M059J (cell line): ENCODE data around the gene LIMCH1. TPM values are rescaled to one million over a fixed set of nuclear protein-coding genes. Genes with fewer than 3 reads are reported as not detected.

ENCODE experiments used
- DNase-seq: peaks from one replicate; pipeline ENCODE4 v3.0.0-alpha.2; 2012; ENCODE audit warnings: low read depth
- total RNA-seq: library from RNA; depleted of rRNA; stranded (reverse); fragments of >200 nt; shearing (Covaris generic); gene quantifications from 2 replicates; pipeline ENCODE4 v1.2.3, GENCODE V29; 2014

Gene LIMCH1
- total RNA-seq, 1 experiment from 2014 or later, result 72.8 TPM

DNA sequence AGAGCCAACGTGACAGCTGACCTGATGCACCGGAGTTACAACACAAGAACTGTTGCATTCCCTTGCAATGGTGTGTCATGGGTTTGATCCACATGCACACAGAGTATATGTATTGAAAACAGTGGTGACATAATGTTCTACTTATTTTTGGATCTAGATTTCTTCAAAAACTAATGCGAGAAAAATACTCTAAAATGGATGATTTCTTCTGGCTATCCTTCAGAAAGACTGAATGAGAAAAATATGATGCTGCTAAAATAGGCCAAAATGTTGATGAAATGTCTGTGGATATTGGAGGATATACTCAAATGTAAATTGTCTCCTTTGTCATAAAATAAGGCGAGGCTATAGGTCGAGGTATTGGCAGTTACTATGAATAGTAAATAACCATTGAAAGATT is 30.4 kb downstream of the LIMCH1 start:
- no peak for DNase-seq

DNA sequence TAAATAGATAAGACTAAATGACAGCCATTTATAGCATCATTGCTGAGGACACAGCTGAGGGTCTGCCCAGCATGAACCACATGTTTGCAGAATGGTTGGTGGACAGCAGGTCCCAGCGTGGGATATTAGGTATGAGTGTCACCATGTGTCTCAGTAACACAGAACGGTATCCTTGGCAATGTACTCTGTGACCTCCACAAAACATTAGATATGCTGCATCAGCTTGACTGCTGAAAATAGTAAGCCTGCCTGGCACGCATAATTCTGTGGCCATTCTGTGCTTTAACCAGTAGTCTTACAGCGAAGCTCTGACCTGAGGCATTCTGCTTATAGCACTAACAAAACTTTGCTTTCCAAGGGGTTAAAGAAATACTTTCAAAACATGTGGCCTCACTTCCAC is 32.0 kb downstream of the LIMCH1 start:
- DNase-seq, result peak; percentile 16

DNA sequence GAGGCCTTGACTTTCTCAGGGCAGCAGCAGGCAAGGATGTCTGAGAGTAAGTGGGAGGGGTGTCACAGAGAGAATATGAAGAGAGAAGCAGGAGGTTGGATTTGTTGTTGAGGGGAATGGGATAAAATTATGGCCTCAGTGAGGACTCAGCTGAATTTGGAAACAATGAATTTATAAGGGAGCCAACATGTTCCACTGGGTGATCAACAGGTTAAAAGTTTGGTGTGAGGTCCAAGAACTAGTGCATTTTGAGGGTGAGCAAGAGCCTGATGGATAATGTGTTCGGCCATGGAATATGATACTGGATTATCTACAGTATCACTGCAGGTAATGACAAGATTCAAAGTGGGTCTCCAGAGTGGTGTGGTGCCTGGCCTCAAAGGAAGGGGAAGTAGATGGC is 33.5 kb downstream of the LIMCH1 start:
- DNase-seq, result no peak

DNA sequence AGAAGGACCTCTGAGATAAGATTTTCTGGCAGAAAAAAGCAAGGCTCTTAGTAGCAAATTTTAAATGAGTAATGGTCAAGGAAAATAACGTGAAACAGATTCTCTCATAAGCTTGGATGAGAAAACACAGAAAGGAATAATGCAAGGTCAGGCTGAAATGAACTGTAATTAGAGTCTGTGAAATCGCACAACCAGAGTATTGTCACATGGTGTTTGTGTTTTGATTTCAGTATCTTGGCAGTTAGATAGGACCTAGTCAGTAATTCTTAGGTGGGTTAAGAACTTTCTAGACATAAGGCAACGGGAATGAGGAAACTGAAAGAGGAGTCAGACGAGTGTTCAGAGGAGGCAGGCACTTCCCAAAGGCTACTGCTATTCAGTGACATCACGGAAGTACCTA is 34.6 kb downstream of the LIMCH1 start:
- peak; percentile 22 for DNase-seq

DNA sequence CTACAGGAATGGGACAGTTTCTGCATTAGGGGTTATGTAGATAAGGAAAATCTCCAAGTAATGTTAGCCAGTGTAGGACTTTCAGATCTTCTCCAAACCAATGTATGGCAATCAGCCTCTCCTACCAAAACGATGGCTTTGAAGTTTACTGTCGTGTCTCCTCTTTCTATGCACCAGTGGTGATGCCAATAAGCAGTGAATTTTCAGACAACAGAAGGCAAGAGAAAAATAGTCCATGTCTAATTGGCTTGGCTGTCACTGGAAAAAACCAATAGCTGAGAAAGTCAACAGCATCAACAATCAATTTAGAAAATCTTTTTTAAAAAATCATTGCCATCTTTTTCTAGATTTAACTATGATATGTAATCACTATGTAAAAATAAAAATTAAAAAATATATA is 35.0 kb downstream of the LIMCH1 start:
- no peak for DNase-seq

DNA sequence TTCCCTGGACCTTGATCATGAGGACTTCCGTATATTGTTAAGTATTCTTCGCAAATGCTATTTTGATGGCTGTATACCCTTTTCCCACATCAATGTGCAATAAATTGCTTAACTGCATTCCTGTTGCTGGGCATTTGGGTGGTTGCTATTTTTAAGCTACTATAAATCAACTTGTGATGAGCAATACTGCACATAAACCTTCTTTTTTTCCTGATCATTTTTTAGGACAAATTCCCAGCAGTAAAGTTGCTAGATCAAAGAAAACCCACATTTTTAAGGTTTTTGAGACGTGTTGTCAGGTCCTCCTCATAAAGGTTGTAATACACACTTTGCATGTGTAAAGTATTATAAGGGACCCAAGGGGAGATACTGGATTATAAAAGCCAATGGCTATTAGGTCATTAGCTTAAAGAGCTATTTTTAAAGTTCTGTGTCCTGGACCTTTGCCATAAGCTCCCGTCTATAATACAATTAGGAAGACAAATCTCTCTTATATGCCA is 35.6 kb downstream of the LIMCH1 start:
- peak; percentile 66 for DNase-seq

DNA sequence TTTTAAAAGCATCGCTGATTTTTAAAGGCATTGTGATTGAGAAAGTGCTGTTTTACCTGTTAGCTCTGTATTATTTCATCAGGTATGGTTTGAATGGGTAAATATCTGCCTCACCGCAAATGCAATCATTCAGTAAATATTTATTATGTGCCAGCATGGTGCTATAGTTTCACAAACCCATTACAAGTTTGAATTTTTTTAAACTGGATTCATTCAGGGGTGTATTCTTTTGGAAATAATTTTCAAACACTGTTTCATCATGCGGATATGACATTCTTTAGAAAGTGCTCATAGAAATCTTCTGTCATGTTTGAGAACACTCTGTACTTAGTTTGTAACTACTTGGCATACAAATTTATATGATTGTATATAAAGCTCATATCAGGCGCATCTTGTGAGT is 37.2 kb downstream of the LIMCH1 start:
- DNase-seq, result no peak

DNA sequence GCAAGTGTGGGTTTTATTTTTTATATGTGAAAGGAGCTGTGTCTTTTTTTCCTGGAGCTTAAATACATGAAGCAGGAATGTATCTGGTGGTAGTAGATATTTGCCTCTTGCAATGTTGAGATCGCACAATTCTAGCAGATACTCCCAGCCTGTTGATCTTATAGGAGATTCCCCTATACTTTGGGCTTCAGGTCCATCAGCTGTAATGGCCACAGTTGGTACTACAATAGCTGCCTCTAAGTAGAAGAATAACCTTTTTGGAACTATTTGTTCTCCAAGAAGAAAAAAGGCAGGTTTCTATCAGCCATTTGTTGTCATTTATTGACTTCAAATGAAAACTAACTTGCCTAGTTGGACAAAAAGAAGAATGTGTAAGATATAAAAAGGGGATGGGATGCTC is 37.7 kb downstream of the LIMCH1 start:
- DNase-seq, result no peak

DNA sequence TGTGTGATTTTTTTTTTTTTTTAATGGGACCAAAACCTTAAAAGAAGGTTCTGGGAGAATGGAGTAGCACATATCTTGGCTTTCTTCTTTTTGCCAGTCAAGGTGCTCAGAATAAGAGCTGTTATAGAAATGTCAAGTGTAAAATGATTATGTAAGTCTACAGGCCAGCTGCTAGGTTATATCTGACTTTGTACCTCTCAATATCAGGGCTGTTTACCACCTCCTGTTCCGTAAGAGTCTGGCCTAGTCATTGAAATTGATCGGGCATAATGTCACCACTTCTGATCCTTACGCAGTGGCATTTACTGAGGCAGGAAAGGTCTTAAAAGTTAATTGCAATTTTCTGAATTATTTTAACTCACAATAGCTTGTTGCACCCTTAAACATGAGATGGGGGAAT is 41.1 kb downstream of the LIMCH1 start:
- DNase-seq, result no peak

DNA sequence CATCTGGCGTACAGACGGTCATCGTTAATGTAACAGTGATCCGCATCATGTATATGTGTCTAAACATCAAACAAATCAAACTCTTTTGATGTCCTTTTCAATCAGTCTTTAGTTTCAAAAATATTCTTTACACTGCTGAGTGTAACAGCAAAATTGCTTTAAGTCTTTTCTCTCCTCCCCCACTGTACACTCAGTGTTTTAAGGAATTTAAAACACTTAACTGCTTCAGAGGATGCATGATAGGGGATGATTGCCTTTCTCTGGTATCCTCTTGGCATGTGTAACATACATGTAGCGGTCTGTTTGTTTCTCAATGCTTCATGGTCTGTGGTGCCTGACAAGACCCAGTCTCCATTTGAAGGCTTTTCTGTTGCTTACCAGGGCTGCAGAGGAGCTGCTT is 41.6 kb downstream of the LIMCH1 start:
- DNase-seq, result no peak

DNA sequence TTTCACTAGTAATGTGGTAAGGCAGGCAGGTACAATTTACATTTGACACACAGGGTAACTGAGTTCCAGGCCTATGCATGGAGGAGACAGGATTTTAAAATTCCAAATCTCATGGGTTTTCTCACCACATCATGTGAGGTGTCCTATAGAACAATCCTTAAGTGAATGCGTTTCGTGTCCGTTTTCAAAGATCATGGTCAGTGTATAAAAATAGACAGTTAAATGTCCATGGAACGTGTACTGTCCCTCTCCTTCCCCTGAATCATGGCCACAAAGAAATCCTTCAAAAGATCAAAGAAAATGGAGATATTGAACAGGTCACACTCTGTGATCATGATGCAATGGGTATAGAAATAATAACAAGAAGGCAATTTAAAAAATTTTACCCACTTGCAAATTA is 42.0 kb downstream of the LIMCH1 start:
- no peak for DNase-seq

DNA sequence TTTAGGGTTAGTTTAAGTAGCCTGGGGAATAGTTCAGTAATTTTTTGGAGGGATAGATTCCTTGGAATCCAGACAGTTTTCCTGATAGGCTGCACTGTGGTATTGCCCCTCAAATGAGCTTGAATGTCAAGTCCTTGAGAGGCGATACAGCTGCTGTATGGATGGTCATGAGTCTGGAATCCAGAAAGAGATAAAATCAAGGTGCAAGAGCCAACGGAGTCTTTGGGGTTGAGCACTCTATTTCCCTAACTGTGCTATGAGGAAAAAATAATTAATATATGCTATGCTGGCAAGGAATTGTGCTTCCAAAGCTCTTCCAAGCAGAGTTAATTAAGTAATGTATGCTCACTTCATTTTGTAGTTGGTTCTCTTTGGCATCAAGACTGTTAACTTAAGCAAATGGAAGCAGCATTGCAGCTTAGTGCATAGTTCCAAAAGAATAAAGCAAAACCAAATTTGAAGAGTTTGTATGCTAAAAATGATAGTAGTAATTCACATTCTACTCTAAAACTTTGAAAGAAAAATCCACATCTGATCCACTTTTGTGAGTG is 48.8 kb downstream of the LIMCH1 start:
- DNase-seq, result no peak

DNA sequence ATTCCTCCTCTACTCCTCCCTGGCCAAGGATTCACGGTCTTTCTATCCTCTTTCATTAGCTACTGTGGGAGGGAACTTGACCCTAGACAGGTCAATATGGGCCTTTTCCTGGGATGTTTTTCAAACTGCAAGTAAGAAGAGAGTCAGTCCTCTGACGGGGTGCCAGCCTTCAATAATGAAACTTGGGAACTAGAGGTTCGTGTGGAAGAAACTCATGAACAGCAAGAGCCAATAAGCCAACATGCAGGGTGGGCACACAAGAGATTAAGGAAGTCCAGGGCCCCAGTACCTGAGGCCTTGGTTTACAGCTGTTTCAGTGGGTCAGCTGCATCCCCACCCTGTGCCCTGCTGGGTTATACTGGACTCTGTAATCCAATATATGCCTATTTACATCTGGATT is 49.3 kb downstream of the LIMCH1 start:
- DNase-seq, result no peak

DNA sequence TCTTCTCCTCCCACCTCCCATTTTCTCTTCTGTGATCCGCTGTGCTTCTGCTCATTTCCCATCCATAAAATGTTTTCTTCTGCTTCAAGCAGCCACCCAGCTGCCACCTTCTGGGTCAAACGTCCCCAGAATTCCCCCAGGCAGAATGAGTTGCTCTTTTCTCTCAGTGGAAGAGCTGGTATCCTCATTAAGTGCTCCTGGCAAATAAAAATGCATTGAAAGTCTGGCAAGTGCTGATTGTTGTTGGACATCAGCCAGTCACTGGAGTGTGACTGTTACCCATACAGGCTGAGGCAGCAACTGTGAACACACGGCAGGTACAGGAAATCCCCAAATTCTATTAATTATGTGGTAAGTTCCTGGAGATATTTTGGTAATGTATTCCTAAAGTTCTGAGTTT is 52.6 kb downstream of the LIMCH1 start:
- DNase-seq, result peak; percentile 85

DNA sequence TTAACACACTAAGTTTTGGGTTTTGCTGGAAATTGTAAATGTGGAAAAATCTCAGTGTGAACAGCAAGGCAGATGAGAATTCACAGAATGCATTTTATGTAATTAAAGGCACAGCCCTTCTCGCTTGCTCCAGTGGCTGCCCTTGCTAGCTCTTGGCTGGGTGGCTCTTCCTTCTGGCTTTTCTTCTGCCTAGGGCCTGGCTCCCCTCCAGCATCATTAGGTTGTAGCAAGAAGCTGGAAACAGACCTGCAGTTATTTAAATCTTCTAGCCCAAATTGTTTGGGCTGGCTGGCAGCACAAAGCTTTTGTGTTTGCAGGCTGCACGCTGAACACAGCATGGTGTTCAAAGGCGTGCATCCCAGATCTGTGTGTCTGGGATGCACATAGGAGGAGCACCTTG is 56.5 kb downstream of the LIMCH1 start:
- peak; percentile 18 for DNase-seq

DNA sequence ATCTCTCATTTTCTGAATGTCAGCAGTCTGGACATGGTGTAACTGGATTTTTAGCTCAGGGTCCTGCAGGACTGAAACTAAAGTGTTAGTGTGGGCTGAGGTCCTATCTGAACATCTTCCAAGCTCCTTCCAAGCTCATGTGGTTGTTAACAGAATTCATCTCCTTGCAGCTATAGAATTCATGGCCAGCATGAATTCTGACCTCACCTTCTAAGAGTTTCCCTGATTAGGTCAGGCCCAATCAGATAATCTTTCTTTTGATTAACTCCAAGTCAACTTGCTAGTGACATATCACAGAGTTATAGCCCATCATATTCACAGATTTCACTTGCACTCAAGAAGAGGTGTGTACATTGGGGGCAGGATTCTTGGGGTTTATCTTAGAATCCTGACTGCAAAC is 59.5 kb downstream of the LIMCH1 start:
- no peak for DNase-seq

DNA sequence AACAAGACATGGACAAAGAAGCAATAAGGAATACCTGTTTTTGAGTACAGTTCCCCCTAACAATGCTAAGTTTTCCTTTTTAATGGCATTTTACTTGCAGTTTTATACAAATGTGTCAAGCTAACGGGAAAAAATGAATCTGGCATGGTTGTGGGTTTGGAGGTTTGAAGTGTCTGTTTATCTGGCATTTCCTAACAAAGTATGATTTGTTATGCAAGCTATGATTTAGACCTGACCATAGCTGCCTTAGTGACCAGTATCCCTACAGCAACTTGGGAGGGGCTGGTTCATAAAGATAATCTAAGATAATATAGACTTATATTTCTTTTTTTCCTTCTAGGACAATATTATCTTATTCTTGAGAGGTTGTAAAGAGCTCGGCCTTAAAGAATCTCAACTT is 60.6 kb downstream of the LIMCH1 start:
- DNase-seq, result peak; percentile 48

DNA sequence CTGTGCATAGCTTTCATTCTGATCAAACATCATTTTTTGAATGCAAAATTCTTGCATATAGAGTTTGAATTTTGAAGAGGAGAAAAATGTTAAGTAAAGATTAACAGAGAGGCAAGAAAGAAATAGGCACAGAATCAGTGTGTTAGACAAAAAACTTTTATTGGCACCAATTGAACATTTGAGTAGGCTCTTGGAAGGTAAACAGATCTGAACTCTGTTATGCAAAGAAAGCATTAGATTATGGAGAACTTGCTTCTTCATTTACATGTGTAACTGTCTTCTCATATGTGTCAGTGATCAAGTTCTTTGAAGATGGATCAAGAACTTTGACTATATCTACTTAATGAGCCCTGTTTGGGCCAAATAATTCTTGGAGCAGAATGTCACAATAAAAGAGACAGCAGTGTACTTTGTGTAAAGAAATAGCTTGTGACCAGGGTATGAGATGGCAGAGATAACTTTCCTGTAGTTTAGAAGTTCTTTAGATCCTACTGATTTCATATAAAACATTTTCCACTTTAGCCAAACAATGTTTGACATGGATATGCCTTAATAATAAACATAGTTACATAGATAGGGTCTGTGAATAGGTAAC is 61.3 kb downstream of the LIMCH1 start:
- no peak for DNase-seq

DNA sequence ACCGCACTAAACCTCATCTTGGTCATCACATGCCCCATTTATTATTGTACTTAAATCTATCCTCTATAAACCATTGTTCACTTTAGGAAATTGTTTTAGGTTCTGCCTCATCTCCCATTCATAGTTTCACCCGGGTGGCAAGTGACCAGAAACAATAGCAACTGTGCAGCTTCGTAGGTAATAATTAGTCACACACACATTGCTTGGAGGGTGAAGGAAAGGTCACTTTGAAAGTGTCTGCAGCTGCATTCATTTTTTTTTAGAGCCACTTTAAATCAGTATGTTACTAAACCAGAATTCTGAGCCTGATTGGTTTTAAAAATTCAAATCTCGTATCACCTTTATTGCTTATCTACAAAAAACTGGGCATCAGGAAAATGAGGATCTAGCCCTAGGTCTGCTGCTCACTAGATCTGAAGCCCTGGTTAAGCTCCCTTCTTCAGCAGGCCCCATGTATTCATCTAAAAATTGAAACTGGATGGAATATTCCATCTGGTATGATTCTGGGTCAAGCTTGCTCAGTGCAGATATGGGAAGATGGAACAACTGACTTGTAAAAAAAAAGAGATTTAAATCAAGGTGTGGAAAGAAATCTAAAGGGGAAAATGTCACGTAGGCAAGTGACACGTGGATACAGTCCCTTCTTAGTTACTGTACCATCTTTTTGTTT is 62.4 kb downstream of the LIMCH1 start:
- DNase-seq, result peak; percentile 77

DNA sequence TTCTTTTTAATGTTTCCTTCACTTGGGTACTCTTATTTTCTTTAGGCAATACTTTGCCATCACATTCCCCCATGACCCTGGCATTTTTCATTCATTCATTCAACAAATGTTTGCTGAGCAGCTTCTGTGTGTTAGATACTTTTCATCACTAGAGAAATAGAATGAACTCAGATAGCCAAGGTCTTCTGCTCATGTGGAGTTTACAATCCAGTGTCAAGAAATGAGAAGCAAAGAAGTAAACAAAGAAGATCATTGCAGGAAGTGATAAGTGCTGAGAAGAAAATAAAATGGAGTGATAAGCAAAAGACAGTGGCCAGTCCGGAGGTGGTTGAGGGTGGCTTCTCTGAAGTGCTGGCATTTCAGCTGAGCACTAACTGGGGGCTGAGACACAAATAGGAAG is 63.1 kb downstream of the LIMCH1 start:
- DNase-seq, result no peak

DNA sequence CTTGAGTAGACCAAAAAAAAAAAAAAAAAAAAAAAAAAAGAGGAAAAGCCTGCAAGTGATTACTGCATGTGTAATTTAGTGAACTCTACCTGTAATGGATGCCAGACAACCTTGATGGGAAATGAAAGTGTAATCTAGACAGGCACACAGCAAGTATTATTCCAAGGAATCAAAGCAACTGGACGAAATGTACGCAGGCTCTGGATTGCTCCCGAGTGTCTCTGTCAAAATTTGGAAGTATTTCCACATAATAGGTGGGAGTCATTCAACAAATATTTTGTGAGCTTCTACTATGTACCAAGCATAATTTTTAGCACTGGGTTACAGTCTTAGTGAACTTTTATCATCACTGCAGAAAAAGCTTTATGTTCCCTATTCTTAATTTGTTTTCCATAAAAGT is 64.2 kb downstream of the LIMCH1 start:
- no peak for DNase-seq

DNA sequence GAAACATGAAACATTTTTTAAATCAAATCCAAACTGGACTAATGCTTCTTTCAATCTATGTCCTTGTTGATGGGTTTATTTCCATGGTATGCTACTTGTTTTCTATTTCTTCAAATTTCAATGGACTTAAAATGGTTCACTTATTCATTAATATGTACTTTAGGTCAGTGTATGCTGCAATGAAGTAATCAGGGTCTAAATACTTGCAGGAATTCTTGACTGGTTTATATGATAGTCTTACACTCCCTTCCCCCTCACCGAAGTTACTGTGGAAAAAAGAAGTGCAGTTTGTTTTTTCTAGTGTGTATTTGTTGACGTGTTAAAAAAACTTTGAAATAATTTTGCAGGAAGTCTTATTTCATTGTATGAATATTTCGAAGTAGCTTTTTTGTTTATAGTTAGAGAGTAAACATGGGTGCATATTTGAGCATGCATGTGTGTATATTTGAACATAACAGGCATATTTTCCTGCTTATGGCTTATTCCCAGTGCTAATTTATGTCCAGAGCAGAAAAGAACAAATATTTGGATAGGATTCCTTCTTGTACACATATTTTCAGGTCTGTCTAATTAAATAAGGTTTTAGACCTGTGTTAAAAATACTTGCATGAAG is 65.0 kb downstream of the LIMCH1 start:
- DNase-seq, result no peak

DNA sequence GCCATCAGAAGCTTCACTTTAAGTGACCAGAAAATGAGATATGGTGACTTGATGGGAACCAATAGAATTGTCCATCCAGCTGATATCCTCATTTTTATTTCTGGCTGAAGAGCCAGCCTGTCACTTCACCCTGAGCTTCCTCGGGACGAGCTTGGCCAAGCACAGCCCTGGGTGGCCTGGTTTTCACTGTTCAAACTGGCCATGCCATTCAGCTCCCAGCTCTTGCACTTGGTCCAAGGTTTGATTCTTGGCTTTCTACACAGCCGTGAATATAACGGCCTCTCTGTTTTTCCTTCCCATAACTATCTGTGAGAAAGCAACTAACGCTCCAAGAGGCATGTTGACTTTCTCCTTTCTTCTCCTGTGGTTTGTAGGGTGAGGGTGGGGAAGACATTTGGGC is 71.9 kb downstream of the LIMCH1 start:
- no peak for DNase-seq
